Measurements from ENCODE around the gene CDPF1. TPM values are rescaled to one million over a fixed set of nuclear protein-coding genes. Genes with fewer than 3 reads are reported as not detected.

Gene CDPF1
- polyA plus RNA-seq, 1 donor (not counting 4 experiments of a cell fraction or from before 2014, with no cell fraction given): 5.9 TPM

GRCh38 chr22:46237453-46238124, 12.5 kb downstream of the CDPF1 start:
- DNase-seq (ENCODE audit: low read depth, low spot score) (no peak), FAIRE-seq (no peak)
- H3K9me1 ChIP-seq (ENCODE audit: control insufficient read depth, extremely low read depth, insufficient read depth, low read length): no peaks in the 10 kb centered on the region
- H3K4me3 ChIP-seq (ENCODE audit: control insufficient read depth in 2 of 3, extremely low read depth in 1 of 3, insufficient read depth in 2 of 3, low read depth in 1 of 3, low read length in 3 of 3): no peak overlapping the region
- H3K27ac ChIP-seq (ENCODE audit: control insufficient read depth, insufficient read depth, low read length): no peak overlapping the region
- no peaks in the 10 kb centered on the region for H3K9me3 ChIP-seq (ENCODE audit: control insufficient read depth, low read depth, low read length)
- no peaks in the 10 kb centered on the region for H3K27me3 ChIP-seq (ENCODE audit: control insufficient read depth, extremely low read depth, insufficient read depth, low read length)
- H3K36me3 ChIP-seq (ENCODE audit: control insufficient read depth in 2 of 2, extremely low read depth in 1 of 2, insufficient read depth in 2 of 2, low read length in 2 of 2): peaks cover 0 to 2% of the 10 kb centered on the region in 2 experiments
- H4K20me1 ChIP-seq (ENCODE audit: control insufficient read depth, extremely low read depth, insufficient read depth, low read length): no peaks in the 10 kb centered on the region
- no peak overlapping the region for H3K9ac ChIP-seq (ENCODE audit: control insufficient read depth, extremely low read depth, insufficient read depth, low read length)
- H2AFZ ChIP-seq (ENCODE audit: control insufficient read depth, low read length): no peak overlapping the region
- H3K4me2 ChIP-seq (ENCODE audit: control insufficient read depth, extremely low read depth, insufficient read depth, low read depth, low read length): no peak overlapping the region
- TF ChIP-seq EZH2 (IDR thresholded peaks at IDR 0.05; ENCODE audit: low read length): no peak
- TF ChIP-seq CTCF (optimal IDR thresholded peaks at IDR 0.05 in 1 of 3, IDR thresholded peaks at IDR 0.05 in 1 of 3, conservative IDR thresholded peaks at IDR 0.05 in 1 of 3; ENCODE audit: extremely low read depth in 1 of 3, insufficient read depth in 2 of 3, low read length in 3 of 3): no peak
- dilution Hi-C loops (cut with MboI; ENCODE audit: extremely low pct_ligation_motif_present, low sequenced_read_pairs): no loop called here
- H3K79me2 ChIP-seq (ENCODE audit: control insufficient read depth, insufficient read depth, low read length): no peaks in the 10 kb centered on the region
- no peaks in the 10 kb centered on the region for H3K4me1 ChIP-seq (ENCODE audit: control insufficient read depth, extremely low read depth, insufficient read depth, low read length)

- Histone ChIP-seq H3K9me3 (ENCODE audit: control insufficient read depth, low read depth, low read length) (no peaks in the 10 kb centered on the region), H3K9ac (ENCODE audit: control insufficient read depth, extremely low read depth, insufficient read depth, low read length) (no peak overlapping the region), H4K20me1 (ENCODE audit: control insufficient read depth, extremely low read depth, insufficient read depth, low read length) (no peaks in the 10 kb centered on the region), H3K27me3 (ENCODE audit: control insufficient read depth, extremely low read depth, insufficient read depth, low read length) (no peaks in the 10 kb centered on the region), H3K4me3 (ENCODE audit: control insufficient read depth in 2 of 3, extremely low read depth in 1 of 3, insufficient read depth in 2 of 3, low read depth in 1 of 3, low read length in 3 of 3) (no peak overlapping the region), H3K4me2 (ENCODE audit: control insufficient read depth, extremely low read depth, insufficient read depth, low read depth, low read length) (no peak overlapping the region), H3K27ac (ENCODE audit: control insufficient read depth, insufficient read depth, low read length) (no peak overlapping the region), H2AFZ (ENCODE audit: control insufficient read depth, low read length) (no peak overlapping the region), H3K36me3 (ENCODE audit: control insufficient read depth in 2 of 2, extremely low read depth in 1 of 2, insufficient read depth in 2 of 2, low read length in 2 of 2) (peaks cover 0 to 2% of the 10 kb centered on the region in 2 experiments), H3K4me1 (ENCODE audit: control insufficient read depth, extremely low read depth, insufficient read depth, low read length) (no peaks in the 10 kb centered on the region), H3K79me2 (ENCODE audit: control insufficient read depth, insufficient read depth, low read length) (no peaks in the 10 kb centered on the region), H3K9me1 (ENCODE audit: control insufficient read depth, extremely low read depth, insufficient read depth, low read length) (no peaks in the 10 kb centered on the region)
- DNase-seq (ENCODE audit: low read depth, low spot score) (no peak), FAIRE-seq (no peak)
- dilution Hi-C loops (cut with MboI; ENCODE audit: extremely low pct_ligation_motif_present, low sequenced_read_pairs): no loop called here
- TF ChIP-seq EZH2 (IDR thresholded peaks at IDR 0.05; ENCODE audit: low read length) (no peak), CTCF (optimal IDR thresholded peaks at IDR 0.05 in 1 of 3, IDR thresholded peaks at IDR 0.05 in 1 of 3, conservative IDR thresholded peaks at IDR 0.05 in 1 of 3; ENCODE audit: extremely low read depth in 1 of 3, insufficient read depth in 2 of 3, low read length in 3 of 3) (no peak)
Observed at GRCh38 chr22:46234969-46235368, 15.1 kb downstream of the CDPF1 start.

Measured in keratinocyte (primary cell).